Activated gamma-delta T cell (primary cell): Measurements from ENCODE around the gene ZNF513.
A peak's percentile ranks its signal among the peaks of the same experiment; 100 is the strongest.
"Not testable (repeated sequence)": the region's sequence is repeated elsewhere in the genome, so short reads cannot be mapped to it uniquely, and the experiment has no call there.

Experiments
- DNase-seq: peaks from one replicate; lab custom pipeline; 2025; lab: John Stamatoyannopoulos, UW

Gene ZNF513

GRCh38 chr2:27356382-27357181 is 24.0 kb downstream of the ZNF513 start, which contains the start of gene GTF3C2:
Gene GTF3C2 (minus strand): TSS chr2:27356764. CDS start chr2:27343554, 13,210 bp downstream.
- peak; percentile 70 for DNase-seq

GRCh38 chr2:27356056-27356381 is 24.5 kb downstream of the ZNF513 start:
- peak; percentile 38 for DNase-seq

DNA sequence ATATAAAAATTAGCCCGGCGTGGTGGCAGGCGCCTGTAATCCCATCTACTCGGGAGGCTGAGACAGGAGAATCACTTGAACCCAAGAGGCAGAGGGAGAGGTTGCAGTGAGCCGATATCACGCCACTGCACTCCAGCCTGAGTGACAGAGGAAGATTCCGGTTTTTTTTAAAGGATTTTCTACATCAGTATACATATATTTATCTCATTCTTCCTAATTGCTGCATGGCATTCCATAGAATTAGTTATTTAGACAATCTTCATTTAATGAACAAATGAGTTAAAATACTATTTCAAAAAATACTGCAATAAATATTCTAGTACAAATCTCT is 26.0 kb downstream of the ZNF513 start:
- no peak for DNase-seq

DNA sequence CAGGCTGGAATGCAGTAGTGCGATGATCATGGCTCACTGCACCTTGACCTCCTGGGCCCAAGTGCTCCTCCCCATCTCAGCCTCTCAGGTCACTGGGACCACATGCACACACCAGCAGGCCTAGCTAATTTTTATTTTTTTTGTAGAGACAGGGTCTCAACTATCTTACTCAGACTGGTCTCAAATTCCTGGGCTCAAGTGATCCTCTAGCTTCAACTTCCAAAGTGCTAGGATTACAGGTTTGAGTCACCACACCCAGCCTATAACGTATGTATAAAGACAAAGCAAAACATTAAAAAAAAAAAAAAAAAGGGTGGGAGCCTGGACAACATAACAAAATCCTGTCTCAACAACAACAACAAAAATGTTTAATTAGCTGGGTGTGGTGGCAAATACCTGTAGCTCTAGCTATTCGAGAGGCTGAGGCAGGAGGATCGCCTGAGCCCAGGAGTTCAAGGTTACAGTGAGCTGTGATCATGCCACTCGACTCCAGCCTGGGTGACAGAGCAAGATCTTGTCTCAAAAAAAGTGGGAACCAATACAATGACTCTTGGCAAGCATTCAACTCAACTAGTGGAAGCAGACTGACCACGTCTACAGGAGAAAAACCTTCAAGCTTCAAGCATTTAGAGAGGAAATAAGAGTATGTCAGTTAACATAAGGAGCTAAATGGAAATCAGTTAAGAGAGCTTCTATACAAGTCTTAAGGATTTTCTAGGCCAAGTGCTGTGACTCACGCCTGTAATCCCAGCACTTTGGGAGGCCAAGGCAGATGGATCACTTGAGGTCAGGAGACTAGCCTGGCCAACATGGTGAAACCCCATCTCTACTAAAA is 26.6 kb downstream of the ZNF513 start:
- DNase-seq = no peak

- not testable (repeated sequence) for DNase-seq
Measured at GRCh38 chr2:27353386-27353761, 27.2 kb downstream of the ZNF513 start.

DNA sequence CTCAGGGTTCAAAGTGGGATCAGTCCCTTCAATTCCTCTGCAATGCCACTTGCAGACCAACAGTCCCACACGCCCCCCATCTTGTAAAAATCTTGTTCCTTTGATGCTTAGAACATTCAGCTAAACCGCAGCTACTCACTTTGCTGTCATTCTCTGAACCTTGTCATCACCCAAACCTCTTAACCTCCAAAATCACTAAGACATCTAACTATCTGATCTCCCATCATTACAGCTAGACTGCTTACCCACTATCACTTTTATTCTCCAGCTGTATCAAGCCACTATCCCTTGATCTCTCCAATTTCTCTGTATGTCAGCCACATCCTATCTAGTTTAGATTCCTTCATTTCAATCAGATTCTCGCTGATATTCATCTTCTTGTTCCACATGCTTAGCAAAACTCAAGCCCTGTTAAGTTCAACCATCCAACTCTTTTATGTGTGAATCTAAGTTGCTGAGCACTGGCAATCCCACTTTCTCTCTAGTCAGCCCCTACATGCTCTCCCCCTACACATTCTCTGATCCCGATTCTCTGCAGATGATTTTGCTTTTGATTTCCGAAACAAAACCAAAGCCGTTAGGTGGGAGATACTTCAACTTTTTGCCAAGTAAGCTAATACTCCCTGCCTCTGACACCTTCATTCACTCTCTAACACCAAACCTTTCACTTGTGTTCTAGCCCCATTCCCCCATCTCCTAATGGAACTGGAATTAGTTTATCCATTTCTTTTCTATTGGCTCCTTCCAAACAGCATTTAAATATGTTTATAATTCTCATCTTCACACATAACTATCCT is 28.5 kb downstream of the ZNF513 start:
- no peak for DNase-seq

- no peak for DNase-seq
Measured at GRCh38 chr2:27350106-27350693, 30.3 kb downstream of the ZNF513 start.

DNA sequence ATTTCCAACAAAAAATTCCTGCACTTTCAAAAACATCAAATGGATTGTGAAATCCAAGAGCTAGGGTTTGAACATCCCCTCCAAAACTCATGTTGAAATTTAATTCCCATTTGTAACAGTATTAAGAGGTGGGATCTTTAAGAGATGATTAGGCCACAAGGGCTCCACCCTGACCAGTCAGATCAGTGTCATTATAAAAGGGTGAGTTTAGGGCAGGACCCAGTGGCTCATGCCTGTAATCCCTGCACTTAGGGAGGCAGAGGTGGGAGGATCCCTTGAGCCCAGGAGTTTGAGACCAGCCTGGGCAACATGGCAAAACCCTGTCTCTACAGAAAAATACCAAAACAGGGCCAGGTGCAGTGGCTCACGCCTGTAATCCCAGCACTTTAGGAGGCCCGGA is 32.9 kb downstream of the ZNF513 start:
- no peak for DNase-seq

GRCh38 chr2:27336173-27336572 is 44.4 kb downstream of the ZNF513 start:
- no peak for DNase-seq

DNA sequence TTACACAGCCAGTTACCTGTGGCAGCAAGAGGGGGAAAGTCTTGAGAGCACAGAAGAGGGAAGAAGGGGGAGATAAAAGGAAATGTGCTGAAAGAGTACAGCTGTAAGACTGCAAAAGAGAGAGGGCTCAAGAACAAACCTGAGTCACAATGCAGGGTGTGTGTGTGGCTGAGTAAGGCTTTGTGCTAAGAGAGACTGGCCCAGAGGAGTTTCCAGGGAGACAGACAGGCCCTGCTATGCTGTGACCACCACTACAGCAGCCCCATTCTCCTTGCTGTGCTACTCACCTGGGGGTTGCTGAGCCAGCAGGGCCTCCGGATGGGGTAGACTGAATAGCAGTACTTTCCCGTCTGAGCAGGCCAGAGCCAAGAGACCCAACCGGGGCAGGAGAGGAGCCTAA is 45.2 kb downstream of the ZNF513 start:
- no peak for DNase-seq
